Right kidney (tissue), 1 donor: ENCODE data around the gene UTS2R.
"Not testable (repeated sequence)": the region's sequence is repeated elsewhere in the genome, so short reads cannot be mapped to it uniquely, and the experiment has no call there.

Source experiments
- DNase-seq: peaks from one replicate; pipeline ENCODE4 v3.0.0-alpha.2; 2016

Gene UTS2R

GRCh38 chr17:82334204-82334621 is 37.4 kb upstream of the UTS2R start:
- no peak for DNase-seq

- no peak for DNase-seq
These were observed 36.8 kb upstream of the UTS2R start for GRCh38 chr17:82334622-82335394.

GRCh38 chr17:82338858-82339633 is 32.5 kb upstream of the UTS2R start:
- DNase-seq = no peak

GRCh38 chr17:82339634-82340580 is 31.7 kb upstream of the UTS2R start:
- no peak for DNase-seq

GRCh38 chr17:82342361-82343079 is 29.0 kb upstream of the UTS2R start:
- no peak for DNase-seq

- DNase-seq = no peak
These were observed 28.0 kb upstream of the UTS2R start for GRCh38 chr17:82343560-82343959.

- DNase-seq = no peak
These were observed 27.2 kb upstream of the UTS2R start for GRCh38 chr17:82344175-82344907.

- no peak for DNase-seq
These were observed 26.2 kb upstream of the UTS2R start for GRCh38 chr17:82345151-82345976.

GRCh38 chr17:82346342-82347300 is 24.9 kb upstream of the UTS2R start:
- DNase-seq = no peak

GRCh38 chr17:82347994-82348393 is 23.6 kb upstream of the UTS2R start:
- not testable (repeated sequence) for DNase-seq

GRCh38 chr17:82348434-82348833 is 23.1 kb upstream of the UTS2R start:
- DNase-seq = no peak

- DNase-seq = no peak
These were observed 22.7 kb upstream of the UTS2R start for GRCh38 chr17:82348866-82349265.

GRCh38 chr17:82349287-82349701 is 22.3 kb upstream of the UTS2R start:
- peak; percentile 22 for DNase-seq

GRCh38 chr17:82350182-82351030 is 21.2 kb upstream of the UTS2R start:
- DNase-seq = no peak

GRCh38 chr17:82351254-82351712 is 20.3 kb upstream of the UTS2R start:
- DNase-seq = no peak

GRCh38 chr17:82351713-82352488 is 19.7 kb upstream of the UTS2R start:
- DNase-seq = peak; percentile 78

- DNase-seq = no peak
These were observed 18.1 kb upstream of the UTS2R start for GRCh38 chr17:82353484-82353883.
